GM15510 (cell line): Measurements from ENCODE around the gene CNKSR3.

ENCODE experiments used
- POLR2A ChIP-seq: IDR thresholded peaks from 3 replicates; pipeline ENCODE4 v1.6.1; 2011; ENCODE audit warnings: borderline replicate concordance; ENCODE audit not compliant: insufficient read length; ENCODE audit errors: extremely low read depth

The CNKSR3 gene

DNA sequence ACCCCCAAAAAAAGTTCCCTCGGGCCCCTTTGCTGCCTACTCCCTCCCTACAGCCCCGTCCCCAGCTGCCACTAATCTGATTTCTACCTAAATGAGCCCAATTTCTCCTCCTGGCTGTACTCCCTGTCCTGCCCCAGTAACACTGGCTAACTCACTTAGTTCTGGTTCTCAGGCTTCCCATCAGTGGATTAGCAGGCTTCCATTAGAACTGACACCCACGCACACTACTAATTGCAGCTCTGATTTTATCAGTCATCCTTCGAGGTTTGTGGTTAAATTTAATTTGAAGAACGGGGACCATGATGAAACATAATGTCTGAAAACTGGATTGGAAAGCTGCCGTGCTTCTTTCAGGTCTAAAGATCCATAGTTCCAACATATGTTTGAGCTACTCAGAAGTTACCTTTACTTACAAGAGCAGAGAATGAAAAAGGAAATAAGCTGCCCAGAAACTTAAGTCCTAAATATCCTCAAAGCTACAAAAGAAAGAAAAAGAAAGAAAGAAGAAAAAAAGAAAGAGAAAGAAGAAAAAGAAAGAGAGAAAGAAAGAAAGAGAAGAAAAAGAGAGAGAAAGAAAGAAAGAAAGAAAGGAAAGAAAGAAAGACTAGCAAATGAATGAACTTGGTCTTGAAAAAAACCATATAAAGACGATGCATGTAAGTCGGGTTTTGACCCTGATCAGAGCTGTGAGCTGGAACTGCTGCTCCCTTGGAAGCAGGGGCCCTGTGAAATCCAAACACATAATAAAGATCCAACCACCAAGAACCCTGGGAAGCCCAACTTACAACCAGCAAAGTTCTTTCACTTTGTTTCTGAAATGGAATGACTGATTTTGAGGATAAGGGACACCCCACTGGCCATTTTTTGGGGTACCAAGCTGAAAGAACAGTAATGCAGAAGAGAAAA is 51.7 kb downstream of the CNKSR3 start:
- no peak for TF ChIP-seq POLR2A

DNA sequence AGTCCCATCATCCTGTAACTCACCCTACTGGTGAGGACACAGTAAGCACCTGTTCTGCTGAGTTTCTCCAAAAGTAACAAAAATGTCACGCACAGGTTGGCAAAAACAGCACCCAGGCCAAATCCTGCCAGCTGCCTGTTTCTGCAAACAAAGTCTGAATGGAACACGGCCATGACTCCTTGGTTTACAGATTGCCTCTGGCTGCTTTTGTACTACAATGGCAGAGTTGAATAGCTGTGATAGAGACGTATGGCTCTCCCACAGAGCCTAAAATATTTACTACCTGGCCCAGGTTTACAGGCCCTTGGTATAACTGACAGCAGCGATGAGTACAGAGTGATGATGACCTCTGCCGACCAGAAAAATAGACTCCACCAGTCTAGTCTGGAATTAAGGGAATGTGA is 52.6 kb downstream of the CNKSR3 start:
- no peak for TF ChIP-seq POLR2A

DNA sequence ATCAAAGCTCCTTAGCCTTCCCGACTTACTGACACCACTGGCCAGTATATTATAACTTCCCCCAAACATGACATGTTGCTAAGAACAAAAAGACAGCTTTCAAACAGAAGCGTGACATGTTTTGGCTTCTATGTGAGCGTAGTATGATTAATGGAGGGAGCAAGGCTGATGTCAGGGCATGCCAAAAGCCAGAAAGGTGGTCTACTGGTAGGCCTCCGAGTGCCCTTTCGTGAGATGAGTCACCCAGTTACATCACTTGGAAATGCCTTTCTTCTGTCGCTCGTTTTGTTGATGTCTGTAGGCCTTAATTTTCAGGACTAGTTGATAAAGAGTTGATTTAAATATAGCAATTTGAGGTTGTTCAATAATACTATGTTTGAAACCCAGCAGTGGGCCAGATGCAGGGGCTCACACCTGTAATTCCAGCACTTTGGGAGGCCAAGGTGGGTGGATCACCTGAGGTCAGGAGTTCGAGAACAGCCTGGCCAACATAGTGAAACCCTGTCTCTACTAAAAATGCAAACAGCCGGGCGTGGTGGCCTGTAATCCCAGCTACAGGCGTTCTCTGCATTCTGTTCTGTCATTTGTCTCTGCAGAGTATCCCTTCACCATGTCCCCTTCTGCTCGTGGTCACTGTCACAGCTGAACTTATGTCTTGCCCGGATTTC is 53.3 kb downstream of the CNKSR3 start:
- no peak for TF ChIP-seq POLR2A

DNA sequence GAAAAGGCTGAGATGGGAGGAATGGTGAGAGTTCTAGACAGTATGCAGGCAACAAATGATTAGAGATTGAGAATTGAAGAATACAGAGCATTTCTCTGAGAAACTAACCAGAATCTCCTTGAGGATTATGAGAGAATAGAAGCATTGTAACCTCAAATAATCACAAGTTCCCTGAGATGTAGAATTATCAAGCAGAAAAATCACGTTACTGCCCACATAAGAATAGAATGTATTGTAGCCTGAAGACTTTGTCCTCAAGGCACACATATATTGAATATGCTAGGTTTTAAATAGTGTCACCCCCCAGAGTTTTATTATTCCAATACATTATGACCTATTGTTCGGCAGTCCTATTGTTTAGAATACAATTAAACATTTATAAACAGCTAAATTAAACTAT is 57.2 kb downstream of the CNKSR3 start:
- no peak for TF ChIP-seq POLR2A

GRCh38 chr6:154450498-154450897 is 60.0 kb downstream of the CNKSR3 start:
- TF ChIP-seq POLR2A = no peak

DNA sequence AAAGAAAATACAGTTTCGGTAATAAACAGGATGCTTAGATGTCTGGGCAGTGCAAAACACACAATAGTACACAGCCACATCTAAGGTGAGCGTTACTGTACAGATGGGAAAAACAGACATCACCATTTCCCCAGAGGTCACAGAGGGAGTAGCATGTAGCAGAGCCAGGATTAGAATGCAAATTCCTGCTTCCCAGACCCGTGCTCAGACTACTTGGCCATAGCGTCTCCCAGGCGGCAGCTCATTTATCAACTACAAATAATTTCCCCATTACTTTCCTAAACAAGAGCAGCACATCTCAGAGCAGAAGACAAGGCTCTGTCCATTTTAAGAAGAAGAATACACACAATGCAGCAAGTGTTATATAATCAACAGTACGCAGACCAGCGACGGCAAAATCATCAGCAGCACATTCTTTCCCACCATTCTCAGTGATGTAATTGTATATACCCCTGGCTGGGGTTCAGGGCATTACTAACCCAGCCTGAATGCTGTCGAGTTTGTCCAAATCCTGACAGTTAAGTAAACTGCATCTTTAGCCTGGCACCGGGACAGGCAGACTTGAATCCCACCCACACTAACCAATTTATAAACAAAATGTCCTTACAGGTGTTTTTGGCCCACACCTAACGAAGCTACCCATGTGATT is 61.9 kb downstream of the CNKSR3 start:
- TF ChIP-seq POLR2A = no peak

DNA sequence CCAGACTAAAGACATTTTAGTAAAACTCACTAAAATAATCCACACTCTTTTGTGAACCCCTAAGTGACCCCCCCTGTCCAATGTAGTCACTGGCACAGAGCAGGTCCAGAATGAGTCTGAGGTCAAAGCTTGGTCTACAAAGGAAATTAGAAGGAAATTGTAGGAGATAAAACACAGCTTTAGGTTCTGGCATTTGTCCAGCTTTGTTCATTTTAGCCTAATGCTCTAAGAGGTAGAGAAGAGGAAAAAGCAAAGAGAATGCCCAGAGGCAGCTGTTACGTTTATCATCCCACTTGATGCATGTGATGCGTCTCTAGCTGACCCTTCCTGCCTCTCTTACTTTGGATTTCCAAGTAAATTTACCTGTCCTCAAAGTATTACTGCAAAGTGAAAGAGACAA is 62.5 kb downstream of the CNKSR3 start:
- no peak for TF ChIP-seq POLR2A

DNA sequence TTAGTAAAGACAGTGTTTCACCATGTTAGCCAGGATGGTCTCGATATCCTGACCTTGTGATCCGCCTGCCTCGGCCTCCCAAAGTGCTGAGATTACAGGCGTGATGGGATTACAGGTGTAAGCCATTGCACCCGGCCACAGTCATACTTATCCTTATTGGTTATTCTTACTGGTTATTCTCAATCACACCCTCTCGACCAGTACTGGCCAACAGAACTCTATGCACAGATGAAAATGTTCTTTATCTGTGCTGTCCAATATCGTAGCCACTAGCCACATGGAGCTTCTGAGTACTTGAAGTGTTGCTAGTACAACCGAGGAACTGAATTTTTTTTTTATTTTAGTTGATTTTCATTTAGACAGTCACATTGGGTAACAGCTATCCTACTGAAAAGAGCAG is 63.5 kb downstream of the CNKSR3 start:
- TF ChIP-seq POLR2A = no peak

- no peak for TF ChIP-seq POLR2A
Measured at GRCh38 chr6:154445417-154445816, 65.1 kb downstream of the CNKSR3 start.

GRCh38 chr6:154441995-154442310 is 68.5 kb downstream of the CNKSR3 start:
- TF ChIP-seq POLR2A = no peak

DNA sequence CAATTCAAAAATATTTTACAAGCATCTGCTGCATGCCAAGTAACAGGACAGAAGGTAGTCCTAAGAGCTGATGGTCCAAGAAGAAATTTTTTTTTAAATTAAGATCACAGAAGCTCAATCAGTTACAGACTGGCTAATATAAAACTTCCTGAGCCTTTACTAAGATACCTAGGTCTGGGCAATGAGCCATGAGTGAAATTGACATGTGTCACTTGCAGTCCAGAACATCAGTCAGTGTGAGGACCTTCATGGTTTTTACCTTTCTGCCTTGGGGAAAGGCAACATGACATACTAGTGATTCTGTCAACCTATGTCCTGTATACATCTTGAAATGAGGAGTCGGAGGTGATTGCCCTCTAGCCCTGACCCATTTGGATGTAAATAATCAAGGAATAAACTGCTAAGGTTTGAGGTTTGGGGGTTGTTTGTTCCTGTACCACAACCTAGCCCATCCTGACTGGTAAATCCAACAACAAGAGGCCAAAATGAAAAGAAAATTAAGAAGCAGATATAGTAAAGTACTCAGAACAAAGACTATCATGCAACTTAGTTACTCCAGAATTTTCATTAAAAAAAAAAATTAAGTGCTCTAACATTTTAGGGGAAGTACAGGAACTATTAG is 70.0 kb downstream of the CNKSR3 start:
- no peak for TF ChIP-seq POLR2A

DNA sequence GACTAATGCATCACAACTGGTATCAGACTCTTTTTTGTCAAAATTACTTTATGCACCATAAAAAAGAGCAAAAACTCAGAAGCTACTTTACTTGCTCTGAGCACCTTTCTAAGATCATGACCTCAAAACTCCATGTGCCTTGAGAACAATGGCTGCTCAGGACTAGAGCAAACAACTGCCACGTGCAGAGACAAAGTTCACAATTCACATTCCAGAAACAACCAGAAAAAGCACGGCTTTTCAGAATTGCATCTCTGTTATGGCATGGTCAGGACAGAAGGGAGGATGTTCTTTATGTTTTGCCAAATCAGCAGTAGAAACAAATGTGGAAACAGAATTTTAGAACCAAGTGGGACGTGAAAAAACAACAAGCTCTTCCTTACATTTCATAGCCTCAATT is 70.5 kb downstream of the CNKSR3 start:
- no peak for TF ChIP-seq POLR2A

- TF ChIP-seq POLR2A = no peak
Measured at GRCh38 chr6:154438882-154439415, 71.5 kb downstream of the CNKSR3 start.

GRCh38 chr6:154435400-154435945 is 75.0 kb downstream of the CNKSR3 start:
- TF ChIP-seq POLR2A = no peak

GRCh38 chr6:154434662-154435061 is 75.8 kb downstream of the CNKSR3 start:
- TF ChIP-seq POLR2A = no peak
